ENCODE measurements around the gene TNPO3. TPM values are rescaled to one million over a fixed set of nuclear protein-coding genes. Genes with fewer than 3 reads are reported as not detected.

TNPO3 gene
- total RNA-seq, 1 donor from 2014 or later: 16.6 TPM

DNA sequence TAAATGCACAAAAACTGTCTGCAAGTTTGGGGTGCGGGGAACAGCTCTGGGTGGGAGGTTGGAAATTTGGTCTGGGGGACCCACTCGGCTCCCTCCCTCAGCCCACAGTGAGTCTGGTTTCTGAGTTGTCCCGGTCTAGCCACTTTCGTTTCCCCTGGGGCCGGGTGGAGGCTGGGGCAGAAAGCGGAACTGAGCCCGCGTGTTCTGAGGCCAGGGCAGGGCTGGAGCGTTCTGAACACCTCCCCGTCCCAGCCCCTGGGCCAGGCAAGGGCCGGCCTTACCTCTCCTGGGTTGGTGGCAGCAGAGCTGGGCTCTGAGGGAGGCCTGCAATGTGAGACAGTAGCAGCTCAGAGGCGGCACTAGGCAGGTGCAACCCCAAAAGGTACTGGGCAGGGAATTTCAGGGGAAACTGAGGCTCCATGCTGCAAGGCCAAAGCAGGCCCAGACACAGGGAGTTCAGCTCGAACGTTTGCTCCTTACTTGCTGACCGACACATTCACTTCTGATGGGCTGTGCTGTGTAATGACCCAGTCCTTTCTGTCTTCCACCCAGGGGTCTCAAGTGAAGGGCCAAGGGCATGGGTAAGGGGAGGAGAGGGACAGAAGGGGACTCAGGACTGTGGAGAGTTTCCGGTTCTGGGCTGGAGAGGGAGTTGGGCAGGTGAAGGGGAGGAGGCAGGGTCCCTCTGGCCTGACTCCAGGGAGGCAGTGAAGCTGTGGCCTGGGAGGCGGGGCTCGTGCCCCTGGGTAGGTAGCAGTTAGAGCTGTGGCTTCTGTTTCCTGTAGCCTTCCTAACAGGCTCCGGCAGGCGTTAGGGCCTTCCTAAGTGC, 114.2 kb downstream of the TNPO3 start:
- DNase-seq (ENCODE audit: low spot score) (no peak), ATAC-seq (no peak)

GRCh38 chr7:128939861-128940410, 115.0 kb downstream of the TNPO3 start:
- no peak for DNase-seq (ENCODE audit: low spot score)
- ATAC-seq: no peak

DNA sequence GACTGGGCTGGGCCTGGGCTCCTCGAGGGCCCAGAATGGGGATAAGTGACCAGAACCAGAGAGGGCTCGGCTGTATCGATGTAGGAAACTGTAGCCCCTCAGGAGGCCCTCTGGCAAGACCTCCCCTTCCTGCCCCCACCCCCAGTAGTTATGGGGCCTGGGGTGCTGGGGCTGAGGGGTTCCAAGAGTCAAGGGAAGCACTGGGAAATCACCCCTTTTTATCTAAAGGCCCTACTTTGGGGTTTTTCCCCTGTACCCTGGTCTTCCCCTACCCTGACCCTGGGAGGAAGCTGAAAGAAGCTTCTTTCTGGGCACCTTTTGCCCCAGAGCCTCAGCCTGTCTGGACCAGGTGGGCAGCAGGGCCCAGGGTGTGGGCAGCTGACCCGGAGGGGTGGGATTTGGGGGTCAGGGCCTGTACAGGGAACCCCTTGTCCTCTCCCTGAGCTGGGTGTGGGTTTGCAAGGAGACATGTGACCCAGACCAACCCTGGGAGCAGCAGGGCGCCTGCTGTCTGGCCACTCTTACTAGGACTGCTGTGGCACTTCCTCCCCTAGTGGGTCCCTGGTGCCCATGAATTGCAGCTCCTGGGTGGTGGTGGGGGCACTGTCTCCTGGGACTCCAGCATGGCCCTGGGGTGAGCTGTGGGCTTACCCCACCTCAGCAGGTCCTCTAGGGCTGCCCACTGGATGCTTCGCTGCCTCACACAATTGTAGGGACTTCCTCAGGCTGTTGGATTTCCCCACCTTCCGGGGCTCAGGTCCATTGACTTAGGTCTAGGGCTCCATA, 115.6 kb downstream of the TNPO3 start:
- ATAC-seq (no peak), DNase-seq (ENCODE audit: low spot score) (no peak)

- ATAC-seq (peak; percentile 11), DNase-seq (ENCODE audit: low spot score) (no peak)
Observed at GRCh38 chr7:128938544-128939074, 116.3 kb downstream of the TNPO3 start.

DNA sequence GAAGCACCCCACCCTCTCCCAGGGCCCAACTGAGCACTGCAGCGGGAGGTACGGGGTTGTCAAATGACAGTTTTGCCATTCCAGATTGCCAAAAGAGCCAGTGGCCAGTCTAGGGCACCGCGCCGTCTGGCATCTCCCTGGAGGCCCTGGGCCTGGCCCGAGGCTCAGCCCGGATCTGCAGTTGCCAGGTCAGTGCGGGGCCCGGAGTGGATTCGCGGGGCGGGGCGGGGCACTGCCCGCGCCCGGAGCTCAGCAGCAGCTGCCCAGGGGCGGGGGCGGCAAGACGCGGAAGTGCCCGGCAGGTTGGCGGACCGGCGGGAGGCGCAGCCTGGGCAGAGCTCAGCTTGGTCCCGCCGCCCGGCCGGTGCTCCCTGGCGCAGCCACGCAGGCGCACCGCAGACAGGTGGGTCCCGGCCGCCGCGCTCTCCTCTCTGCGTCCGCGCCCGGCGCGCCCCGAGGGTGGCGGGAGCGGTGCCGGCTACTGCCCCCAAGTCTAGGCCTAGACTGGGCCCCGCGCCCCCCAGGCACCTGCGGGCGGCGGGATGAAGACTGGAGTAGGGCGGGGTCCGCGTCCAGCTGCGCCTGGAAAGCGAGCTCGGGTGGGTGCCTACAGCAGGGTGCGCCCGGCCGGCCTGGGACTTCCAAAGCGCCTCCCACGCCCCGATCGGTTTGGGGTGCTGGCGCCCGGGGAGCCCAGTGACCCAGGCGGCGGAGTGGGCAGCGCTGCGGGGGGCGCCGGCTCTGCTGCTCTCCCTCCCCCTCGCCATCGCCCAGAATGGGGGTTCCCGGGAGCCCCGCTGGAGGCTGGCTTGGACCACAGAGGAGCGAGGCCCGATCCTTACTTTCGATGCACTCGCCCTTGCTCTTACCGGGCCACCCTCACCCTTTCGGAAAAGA, 117.0 kb downstream of the TNPO3 start, which contains the start of gene IRF5:
IRF5 (plus strand) TSS at position 281 of the 897 bp plus-strand sequence. CDS start 4,155 bp downstream, outside the sequence.
- peak; percentile 86 for ATAC-seq
- peak; percentile 85 for DNase-seq (ENCODE audit: low spot score)

GRCh38 chr7:128937271-128937646, 117.7 kb downstream of the TNPO3 start:
- ATAC-seq (no peak), DNase-seq (ENCODE audit: low spot score) (no peak)

DNA sequence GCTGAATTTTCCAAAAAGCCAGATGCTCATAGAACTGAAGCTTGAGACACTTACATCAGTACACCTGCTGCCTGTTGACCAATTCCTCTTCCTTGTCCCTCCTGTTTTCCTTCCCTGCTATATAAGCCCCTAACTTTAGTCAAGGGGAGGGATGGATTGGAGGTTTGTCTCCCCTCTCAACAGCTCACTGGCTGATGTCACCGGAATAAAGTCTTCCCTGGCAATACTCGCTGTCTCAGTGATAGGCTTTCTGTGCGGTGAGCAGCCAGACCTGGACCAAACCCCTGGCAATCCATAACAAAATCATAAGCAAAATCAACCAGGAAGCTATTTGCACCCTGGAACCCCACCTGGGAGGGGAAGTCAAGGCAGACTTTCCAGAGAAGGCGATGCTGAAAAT, 118.1 kb downstream of the TNPO3 start:
- DNase-seq (ENCODE audit: low spot score) (no peak), ATAC-seq (no peak)

DNA sequence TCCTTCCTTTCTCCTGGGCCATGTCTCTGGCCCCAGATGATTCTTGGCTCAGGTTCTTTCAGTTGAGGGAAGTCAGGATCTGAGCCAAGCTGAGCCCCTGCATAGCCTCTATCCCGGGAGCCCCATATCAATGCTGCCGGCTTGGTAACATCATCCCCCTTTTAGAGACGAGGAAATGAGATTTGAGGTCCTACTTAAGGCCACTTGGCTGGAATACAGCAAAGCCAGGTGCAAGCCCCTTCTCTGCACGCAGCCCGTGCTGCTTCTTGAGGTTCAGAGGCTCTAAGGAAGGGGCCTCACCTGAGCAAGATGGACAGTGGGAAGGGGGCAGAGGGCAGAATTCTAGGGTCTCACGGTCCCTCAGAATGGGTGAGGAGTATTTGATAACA, 119.6 kb downstream of the TNPO3 start:
- DNase-seq (ENCODE audit: low spot score): no peak
- no peak for ATAC-seq

DNA sequence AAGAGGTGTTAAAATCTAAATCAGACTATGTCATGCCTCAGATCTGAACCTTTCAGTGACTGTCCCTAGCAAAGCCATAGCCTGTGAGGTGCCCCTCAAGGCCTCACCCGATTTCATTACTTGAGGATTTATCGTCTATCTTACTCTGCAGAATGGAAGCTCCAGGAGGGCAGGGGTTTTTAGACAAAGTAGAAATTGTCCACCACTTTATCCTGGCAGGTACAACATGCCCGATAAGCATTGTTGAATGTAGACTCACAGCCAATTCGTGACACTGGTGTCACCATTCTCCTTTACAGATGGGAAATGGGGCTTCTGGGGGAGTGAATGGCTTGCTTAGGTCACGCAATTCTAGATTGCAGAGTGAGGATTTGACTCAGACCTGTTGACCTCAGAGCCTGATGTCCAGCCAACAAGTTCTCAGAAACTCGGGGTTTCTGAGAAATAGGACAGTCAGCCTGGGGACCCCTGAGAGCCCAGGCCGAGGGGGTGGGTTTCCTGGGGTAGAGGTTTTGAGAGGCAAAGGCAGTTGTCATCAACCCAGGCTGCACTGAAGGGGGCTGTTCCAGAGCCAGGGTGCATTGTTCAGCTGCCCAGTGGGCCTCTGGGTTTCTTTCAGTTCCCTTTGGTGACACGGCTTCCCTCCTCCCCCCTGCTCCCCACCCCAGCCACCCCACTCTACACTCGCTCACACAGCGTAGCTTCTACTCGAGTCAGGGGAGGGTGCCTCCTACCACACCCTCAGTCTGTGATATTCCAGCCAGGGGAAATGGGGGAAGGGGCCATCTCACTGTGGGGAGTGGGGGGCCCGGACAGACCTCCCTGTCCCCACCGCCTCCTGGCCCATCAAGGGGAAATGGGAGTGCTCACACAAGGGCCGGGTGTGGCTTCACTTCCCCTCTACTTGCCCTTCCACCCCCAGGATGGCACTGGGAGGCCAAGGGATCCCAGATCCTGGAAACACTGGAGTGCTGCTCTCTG, 120.3 kb downstream of the TNPO3 start:
- DNase-seq (ENCODE audit: low spot score): no peak
- ATAC-seq: no peak

- DNase-seq (ENCODE audit: low spot score): no peak
- ATAC-seq: no peak
Observed at GRCh38 chr7:128933180-128933891, 121.6 kb downstream of the TNPO3 start.

DNA sequence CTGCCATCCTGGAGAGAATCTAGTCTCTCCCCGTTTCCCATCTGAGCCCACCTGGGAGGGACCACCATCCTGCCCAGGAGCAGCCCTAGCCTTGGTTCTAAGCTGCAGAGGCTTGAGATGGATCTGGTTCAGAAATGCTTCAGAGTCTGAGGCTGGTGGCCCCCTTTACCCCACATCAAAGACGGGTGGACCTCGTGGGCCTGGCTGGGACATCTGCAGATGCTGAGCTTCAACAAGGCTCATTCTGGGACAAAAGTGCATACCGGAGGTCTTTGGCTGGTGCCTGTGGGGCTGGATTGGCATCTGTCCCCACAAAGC, 122.1 kb downstream of the TNPO3 start:
- DNase-seq (ENCODE audit: low spot score): no peak
- ATAC-seq: no peak

- DNase-seq (ENCODE audit: low spot score) (no peak), ATAC-seq (no peak)
Observed at GRCh38 chr7:128931965-128932861, 122.7 kb downstream of the TNPO3 start.

GRCh38 chr7:128931190-128931798, 123.6 kb downstream of the TNPO3 start:
- no peak for DNase-seq (ENCODE audit: low spot score)
- no peak for ATAC-seq

- DNase-seq (ENCODE audit: low spot score) (no peak), ATAC-seq (no peak)
Observed at GRCh38 chr7:128928882-128929788, 125.8 kb downstream of the TNPO3 start.

DNA sequence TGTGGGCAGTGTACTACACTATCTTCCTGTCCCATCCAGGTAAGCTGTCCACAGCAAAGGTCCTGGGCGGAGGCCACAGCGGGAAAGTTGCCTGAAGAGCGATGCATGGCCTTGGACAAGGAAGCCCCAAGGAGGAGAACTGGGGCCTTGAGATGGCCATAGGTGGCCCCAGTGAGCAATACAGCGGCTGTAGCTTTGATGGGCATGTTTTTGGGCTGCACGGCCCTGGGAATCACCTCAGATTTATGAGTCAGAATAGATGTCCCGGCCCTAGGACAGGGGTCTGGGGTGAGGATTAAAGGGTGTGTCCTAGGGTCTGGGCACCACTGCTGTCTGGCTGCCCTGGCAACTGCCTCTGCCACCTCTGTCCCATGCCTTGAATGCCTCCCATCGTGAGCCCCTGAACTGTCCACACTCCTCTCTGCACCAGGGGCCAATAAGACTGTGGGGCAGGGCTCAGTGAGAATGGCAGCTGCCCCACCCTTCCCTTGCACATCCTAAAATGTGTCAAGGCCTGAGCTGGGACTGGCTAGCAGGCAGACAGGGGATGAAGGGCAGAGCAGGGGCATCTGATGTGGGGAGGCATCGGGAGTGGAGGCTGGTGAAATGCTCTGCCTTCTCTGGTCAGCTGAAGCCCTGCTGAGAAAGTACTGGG, 126.6 kb downstream of the TNPO3 start:
- ATAC-seq: no peak
- DNase-seq (ENCODE audit: low spot score): no peak
